Liver (tissue), 9 donors: ENCODE data around the gene ZNF550. TPM values are rescaled to one million over a fixed set of nuclear protein-coding genes. Genes with fewer than 3 reads are reported as not detected.
A peak's percentile ranks its signal among the peaks of the same experiment; 100 is the strongest.

Experiments used
- DNase-seq: peaks from one replicate; pipeline ENCODE4 v3.0.0-alpha.2; 2017; ENCODE audit warnings: low spot score
- H3K27ac ChIP-seq, 2 donors: one replicate each; pipeline ENCODE4 v1.7.0; 2013; ENCODE audit warnings: inconsistent platforms in 2 of 2, low read length in 2 of 2, control low read depth in 1 of 2, low read depth in 1 of 2, mild to moderate bottlenecking in 1 of 2
- H3K27me3 ChIP-seq, 4 donors: one replicate each; pipeline versions ENCODE4 v1.6.1 to v1.7.0; 2013; ENCODE audit warnings: low read length in 3 of 4, inconsistent platforms in 1 of 4, mild to moderate bottlenecking in 1 of 4, moderate library complexity in 1 of 4; ENCODE audit not compliant: control insufficient read depth in 4 of 4, insufficient read depth in 4 of 4
- H3K36me3 ChIP-seq, 4 donors: one replicate each; pipeline versions ENCODE4 v1.6.1 to v1.7.0; 2013; ENCODE audit warnings: low read length in 3 of 4, mild to moderate bottlenecking in 3 of 4, low read depth in 1 of 4, moderate library complexity in 1 of 4; ENCODE audit not compliant: control insufficient read depth in 4 of 4, insufficient read depth in 3 of 4
- H3K4me1 ChIP-seq, 4 donors: one replicate each; pipeline versions ENCODE4 v1.6.1 to v1.7.0; 2013; ENCODE audit warnings: low read length in 3 of 4, mild to moderate bottlenecking in 3 of 4, moderate library complexity in 1 of 4; ENCODE audit not compliant: control insufficient read depth in 4 of 4, insufficient read depth in 4 of 4
- H3K4me3 ChIP-seq, 3 donors: one replicate each; pipeline versions ENCODE4 v1.6.1 to v1.7.0; 2013; ENCODE audit warnings: low read length in 3 of 3, control low read depth in 1 of 3, low read depth in 1 of 3, mild to moderate bottlenecking in 1 of 3
- H3K9ac ChIP-seq, 2 donors: one replicate each; pipeline ENCODE4 v1.7.0; 2013; ENCODE audit warnings: low read length in 2 of 2, mild to moderate bottlenecking in 2 of 2, moderate library complexity in 2 of 2, control low read depth in 1 of 2, low read depth in 1 of 2
- H3K9me3 ChIP-seq, 4 donors: one replicate each; pipeline versions ENCODE4 v1.6.1 to v1.7.0; 2013; ENCODE audit warnings: low read length in 3 of 4; ENCODE audit not compliant: control insufficient read depth in 4 of 4
- ATF3 ChIP-seq: IDR thresholded peaks from 2 replicates; pipeline ENCODE4 v1.6.1; 2016; ENCODE audit warnings: antibody characterized with exemption
- CTCF ChIP-seq: fragments of 150-350 bp; IDR thresholded peaks from 2 replicates; pipeline ENCODE4 v1.5.1; 2017; ENCODE audit warnings: improper control_type of control experiment, low read depth, low read length; ENCODE audit not compliant: missing input control
- EGR1 ChIP-seq, 2 donors: IDR thresholded peaks; 2 replicates each; pipeline ENCODE4 v1.6.1; 2016 to 2018; ENCODE audit warnings: antibody characterized with exemption in 2 of 2, low read depth in 2 of 2
- FOXA1 ChIP-seq: IDR thresholded peaks from 2 replicates; pipeline ENCODE4 v1.6.1; 2016; ENCODE audit warnings: antibody characterized with exemption
- FOXA2 ChIP-seq: IDR thresholded peaks from 2 replicates; pipeline ENCODE4 v1.6.1; 2016; ENCODE audit warnings: antibody characterized with exemption
- GABPA ChIP-seq, 2 donors: IDR thresholded peaks in 1 of 2; conservative IDR thresholded peaks in 1 of 2; 2 replicates each; pipeline ENCODE4 v1.6.1; 2016; ENCODE audit warnings: antibody characterized with exemption in 2 of 2, mild to moderate bottlenecking in 1 of 2, moderate library complexity in 1 of 2
- HNF4A ChIP-seq, 2 donors: conservative IDR thresholded peaks; 2 replicates each; pipeline ENCODE4 v1.6.1; 2016; ENCODE audit warnings: antibody characterized with exemption in 2 of 2, mild to moderate bottlenecking in 2 of 2
- JUND ChIP-seq, 2 donors: IDR thresholded peaks; 2 replicates each; pipeline ENCODE4 v1.6.1; 2016; ENCODE audit warnings: antibody characterized with exemption in 2 of 2
- MAX ChIP-seq: IDR thresholded peaks from 2 replicates; pipeline ENCODE4 v1.6.1; 2016; ENCODE audit warnings: antibody characterized with exemption
- NR2F2 ChIP-seq: IDR thresholded peaks from 2 replicates; pipeline ENCODE4 v1.6.1; 2016; ENCODE audit warnings: antibody characterized with exemption
- RAD21 ChIP-seq, 2 donors: IDR thresholded peaks; 2 replicates each; pipeline ENCODE4 v1.6.1; 2016; ENCODE audit warnings: antibody characterized with exemption in 2 of 2, mild to moderate bottlenecking in 2 of 2
- REST ChIP-seq: IDR thresholded peaks from 2 replicates; pipeline ENCODE4 v1.6.1; 2016; ENCODE audit warnings: antibody characterized with exemption, mild to moderate bottlenecking
- RXRA ChIP-seq, 2 donors: IDR thresholded peaks; 2 replicates each; pipeline ENCODE4 v1.6.1; 2017 to 2018; ENCODE audit warnings: antibody characterized with exemption in 2 of 2, mild to moderate bottlenecking in 1 of 2
- SP1 ChIP-seq: IDR thresholded peaks from 2 replicates; pipeline ENCODE4 v1.6.1; 2018; ENCODE audit warnings: antibody characterized with exemption, mild to moderate bottlenecking
- TAF1 ChIP-seq: conservative IDR thresholded peaks from 2 replicates; pipeline ENCODE4 v1.6.1; 2016; ENCODE audit warnings: antibody characterized with exemption, mild to moderate bottlenecking
- YY1 ChIP-seq: IDR thresholded peaks from 2 replicates; pipeline ENCODE4 v1.6.1; 2016; ENCODE audit warnings: antibody characterized with exemption, mild to moderate bottlenecking
- ZBTB33 ChIP-seq: IDR thresholded peaks from 2 replicates; pipeline ENCODE4 v1.6.1; 2016; ENCODE audit warnings: antibody characterized with exemption
- WGBS: extraction: QIAGEN DNeasy Blood & Tissue Kit; methylation state at CpG from one replicate; pipeline ENCODE4 v1.1.7; 2013; 5-methylcytosine and 5-hydroxymethylcytosine counted together
- polyA plus RNA-seq, 2 donors: library from polyadenylated mRNA; stranded (reverse) in 1 of 2; unstranded in 1 of 2; fragments of 200-250 nt in 1 of 2; fragments of >200 nt in 1 of 2; fragmentation: Nextera tagmentation in 1 of 2; extraction: Ambion mirVana in 1 of 2; gene quantifications; one replicate each; pipeline versions ENCODE4 v1.2.1 to v1.2.3, GENCODE V29; 2013 to 2015
- total RNA-seq, 2 donors: library from RNA; depleted of rRNA; stranded (reverse); fragments of >200 nt; gene quantifications; one replicate each; pipeline ENCODE4 v1.2.3, GENCODE V29; 2014
- donor health status: healthy.
- donor health status: healthy.
- donor health status: healthy.
- donor health status: healthy.
- donor health status: healthy.

The ZNF550 gene
- total and polyA plus RNA-seq, 4 donors = 0.96 to 4.8 (median 3.7) TPM

- DNase-seq = no peak
- Histone ChIP-seq H3K4me1 (peaks cover 0 to 19% (median 11%) of the 10 kb centered on the region in 4 donors), H3K9me3 (peaks cover 28 to 56% (median 39%) of the 10 kb centered on the region in 4 donors), H3K9ac (no peak overlapping the region), H3K4me3 (peak overlapping the region in 2 of 3 donors; percentile 46 to 70), H3K27ac (no peak overlapping the region), H3K36me3 (peaks cover 12 to 38% (median 36%) of the 10 kb centered on the region in 4 donors), H3K27me3 (no peaks in the 10 kb centered on the region)
- WGBS = 87% methylated on average over 5 of the region's 5 CpGs
- TF ChIP-seq NR2F2 (no peak), RXRA (IDR thresholded peaks at IDR 0.05) (no peak), YY1 (no peak), GABPA (IDR thresholded peaks at IDR 0.05 in 1 of 2, conservative IDR thresholded peaks at IDR 0.05 in 1 of 2) (no peak), MAX (no peak), EGR1 (IDR thresholded peaks at IDR 0.05; ENCODE audit: low read depth in 2 of 2) (no peak), RAD21 (IDR thresholded peaks at IDR 0.05) (no peak), HNF4A (conservative IDR thresholded peaks at IDR 0.05) (no peak), SP1 (no peak), TAF1 (no peak), FOXA2 (no peak), ZBTB33 (no peak), REST (no peak), ATF3 (no peak), FOXA1 (no peak), JUND (IDR thresholded peaks at IDR 0.05) (no peak), CTCF (no peak)
Measured at GRCh38 chr19:57557659-57558058, 2.0 kb downstream of the ZNF550 start.

GRCh38 chr19:57552432-57552831, 7.2 kb downstream of the ZNF550 start:
- 98% methylated on average over 2 of the region's 2 CpGs for WGBS

More at GRCh38 chr19:57552432-57552831, 7.2 kb downstream of the ZNF550 start:
- H3K9ac ChIP-seq = no peak overlapping the region
- H3K9me3 ChIP-seq = peaks cover 55 to 81% (median 73%) of the 10 kb centered on the region in 4 donors
- H3K27me3 ChIP-seq = no peaks in the 10 kb centered on the region
- peak overlapping the region in 2 of 3 donors; percentile 56 to 66 for H3K4me3 ChIP-seq
- DNase-seq = no peak
- TF ChIP-seq SP1 = no peak
- TF ChIP-seq CTCF = no peak
- no peak for TF ChIP-seq RXRA (IDR thresholded peaks at IDR 0.05)
- no peak for TF ChIP-seq NR2F2
- TF ChIP-seq RAD21 (IDR thresholded peaks at IDR 0.05) = no peak
- TF ChIP-seq YY1 = no peak
- H3K4me1 ChIP-seq = no peaks in the 10 kb centered on the region
- H3K27ac ChIP-seq = no peak overlapping the region
- H3K36me3 ChIP-seq = peaks cover 38 to 90% (median 86%) of the 10 kb centered on the region in 4 donors
